HepG2 (cell line): ENCODE data around the gene IFI35. TPM values are rescaled to one million over a fixed set of nuclear protein-coding genes. Genes with fewer than 3 reads are reported as not detected.

ENCODE experiments used
- ATF7-NPFF ChIP-seq: sonication (generic); formaldehyde crosslinking; IDR thresholded peaks from 2 replicates; pipeline ENCODE4 v1.8.1; 2023; ENCODE audit warnings: mild to moderate bottlenecking, low read depth, missing genetic modification reagents, moderate library complexity
- CBX5 ChIP-seq: sonication (generic); formaldehyde crosslinking; IDR thresholded peaks from 2 replicates; pipeline ENCODE4 v1.4.0; 2020; ENCODE audit warnings: missing genetic modification reagents, borderline replicate concordance
- FOXM1 ChIP-seq: sonication (generic); formaldehyde crosslinking; IDR thresholded peaks from 2 replicates; pipeline ENCODE4 v1.5.0; 2020; ENCODE audit warnings: missing genetic modification reagents
- NFKBIZ ChIP-seq: IDR thresholded peaks from 2 replicates; pipeline ENCODE4 v1.6.1; 2018; ENCODE audit warnings: missing genetic modification reagents, missing compliant biosample characterization
- NFRKB ChIP-seq: fragments of 450-650 bp; IDR thresholded peaks from 2 replicates; pipeline ENCODE4 v1.6.1; 2017
- NR2F1 ChIP-seq, 2 experiments: fragments of 450-650 bp in 1 of 2; formaldehyde crosslinking in 1 of 2; IDR thresholded peaks; 2 replicates each; pipeline versions ENCODE4 v1.5.0 to v1.6.1; 2016 to 2020; ENCODE audit warnings: mild to moderate bottlenecking in 1 of 2, missing compliant biosample characterization in 1 of 2, missing genetic modification reagents in 1 of 2, moderate library complexity in 1 of 2
- PHF8 ChIP-seq: sonication (generic); formaldehyde crosslinking; IDR thresholded peaks from 2 replicates; pipeline ENCODE4 v1.5.0; 2020; ENCODE audit warnings: missing genetic modification reagents
- STAT6 ChIP-seq: sonication (generic); formaldehyde crosslinking; IDR thresholded peaks from 2 replicates; pipeline ENCODE4 v1.4.0; 2020; ENCODE audit warnings: missing genetic modification reagents, mild to moderate bottlenecking, borderline replicate concordance
- ZMYM4 ChIP-seq: sonication (generic); formaldehyde crosslinking; IDR thresholded peaks from 2 replicates; pipeline ENCODE4 v1.8.1; 2023; ENCODE audit warnings: mild to moderate bottlenecking, missing genetic modification reagents
- ZNF281 ChIP-seq: sonication (generic); formaldehyde crosslinking; IDR thresholded peaks from 2 replicates; pipeline ENCODE4 v1.4.0; 2020; ENCODE audit warnings: missing genetic modification reagents, borderline replicate concordance
- ZNF570 ChIP-seq: sonication (generic); formaldehyde crosslinking; IDR thresholded peaks from 2 replicates; pipeline ENCODE4 v1.4.0; 2020; ENCODE audit warnings: mild to moderate bottlenecking, missing genetic modification reagents, borderline replicate concordance
- ZNF616 ChIP-seq: sonication (generic); formaldehyde crosslinking; IDR thresholded peaks from 2 replicates; pipeline ENCODE4 v1.5.0; 2020; ENCODE audit warnings: low read depth, mild to moderate bottlenecking, missing genetic modification reagents
- polyA plus RNA-seq, 8 experiments: library from polyadenylated mRNA; depleted of rRNA in 3 of 8; stranded (reverse) in 7 of 8; unstranded in 1 of 8; fragments of >200 nt; fragmentation: Illumina TruSeq in 4 of 8; extraction: Trizol in 4 of 8; gene quantifications; 2 replicates each; pipeline versions ENCODE4 v1.2.1 to v1.2.3, GENCODE V29; 2011 to 2016; ENCODE audit warnings: low read depth in 4 of 8, missing spikeins in 1 of 8, mixed read lengths in 1 of 8; ENCODE audit not compliant: insufficient read depth in 1 of 8
- total RNA-seq, 5 experiments: library from RNA; depleted of rRNA; stranded (reverse); fragments of >200 nt; fragmentation: Illumina TruSeq; extraction: Trizol; gene quantifications; 2 replicates each; pipeline ENCODE4 v1.2.3, GENCODE V29; 2016; ENCODE audit warnings: low read depth in 1 of 5
- TF ChIP-seq, protein P1 (sequence below): sonication (generic); formaldehyde crosslinking; IDR thresholded peaks from 2 replicates; pipeline ENCODE4 v1.4.0; 2020; ENCODE audit warnings: missing genetic modification reagents, borderline replicate concordance
- TF ChIP-seq, protein P2 (sequence below): IDR thresholded peaks from 2 replicates; pipeline ENCODE4 v1.6.1; 2016
- TF ChIP-seq, protein P3 (sequence below): IDR thresholded peaks from 2 replicates; pipeline ENCODE4 v1.6.1; 2016; ENCODE audit warnings: control low read depth

The IFI35 gene
- total and polyA plus RNA-seq, 2 of the 13 experiments (the other 11 are each of a cell fraction or from before 2014, with no cell fraction given) = 28.9 to 38.1 TPM

DNA sequence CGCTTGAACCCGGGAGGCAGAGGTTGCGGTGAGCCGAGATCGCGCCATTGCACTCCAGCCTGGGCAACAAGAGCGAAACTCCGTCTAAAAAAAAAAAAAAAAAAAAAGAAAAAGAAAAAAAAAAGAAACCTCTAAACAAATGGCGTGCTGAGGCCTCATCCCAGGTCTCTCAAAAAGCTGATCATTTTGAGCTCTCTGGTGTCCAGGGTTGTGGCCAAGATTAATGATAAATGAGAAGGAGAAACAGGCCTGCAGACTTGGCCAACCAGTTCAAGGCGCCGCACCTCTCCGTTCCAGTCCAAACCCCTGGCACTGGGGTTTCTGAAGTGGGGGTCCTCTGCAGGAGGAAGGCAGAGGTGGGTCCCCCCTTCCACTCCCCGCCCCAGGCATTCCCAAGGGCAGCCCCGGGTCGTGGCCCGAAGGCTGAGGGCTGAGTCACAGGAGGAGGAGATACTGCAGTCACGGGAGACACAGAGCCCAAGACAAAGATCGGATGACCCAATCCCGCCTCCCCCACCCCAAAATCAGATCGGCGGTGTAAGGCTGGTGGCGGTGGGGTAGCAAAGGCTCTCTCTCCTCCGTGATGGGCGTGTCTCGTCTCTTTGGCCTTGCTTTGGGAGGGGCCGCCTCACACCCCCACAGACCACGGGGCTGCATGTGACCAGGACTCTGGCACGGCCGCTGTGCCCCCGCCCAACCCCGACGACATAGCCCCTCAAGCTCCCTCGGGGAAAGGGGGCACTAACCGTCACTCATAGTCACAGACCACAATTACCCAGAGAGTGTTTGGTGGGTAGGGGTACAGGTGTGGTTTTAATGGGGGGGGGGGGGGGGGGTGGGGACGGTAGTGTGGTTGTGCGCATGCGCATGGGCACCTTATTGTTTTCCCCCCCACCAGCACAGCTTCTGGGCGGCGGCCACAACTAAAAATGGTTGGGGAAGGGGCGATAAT, 14.5 kb downstream of the IFI35 start (continued):
- TF ChIP-seq, protein P1, sequence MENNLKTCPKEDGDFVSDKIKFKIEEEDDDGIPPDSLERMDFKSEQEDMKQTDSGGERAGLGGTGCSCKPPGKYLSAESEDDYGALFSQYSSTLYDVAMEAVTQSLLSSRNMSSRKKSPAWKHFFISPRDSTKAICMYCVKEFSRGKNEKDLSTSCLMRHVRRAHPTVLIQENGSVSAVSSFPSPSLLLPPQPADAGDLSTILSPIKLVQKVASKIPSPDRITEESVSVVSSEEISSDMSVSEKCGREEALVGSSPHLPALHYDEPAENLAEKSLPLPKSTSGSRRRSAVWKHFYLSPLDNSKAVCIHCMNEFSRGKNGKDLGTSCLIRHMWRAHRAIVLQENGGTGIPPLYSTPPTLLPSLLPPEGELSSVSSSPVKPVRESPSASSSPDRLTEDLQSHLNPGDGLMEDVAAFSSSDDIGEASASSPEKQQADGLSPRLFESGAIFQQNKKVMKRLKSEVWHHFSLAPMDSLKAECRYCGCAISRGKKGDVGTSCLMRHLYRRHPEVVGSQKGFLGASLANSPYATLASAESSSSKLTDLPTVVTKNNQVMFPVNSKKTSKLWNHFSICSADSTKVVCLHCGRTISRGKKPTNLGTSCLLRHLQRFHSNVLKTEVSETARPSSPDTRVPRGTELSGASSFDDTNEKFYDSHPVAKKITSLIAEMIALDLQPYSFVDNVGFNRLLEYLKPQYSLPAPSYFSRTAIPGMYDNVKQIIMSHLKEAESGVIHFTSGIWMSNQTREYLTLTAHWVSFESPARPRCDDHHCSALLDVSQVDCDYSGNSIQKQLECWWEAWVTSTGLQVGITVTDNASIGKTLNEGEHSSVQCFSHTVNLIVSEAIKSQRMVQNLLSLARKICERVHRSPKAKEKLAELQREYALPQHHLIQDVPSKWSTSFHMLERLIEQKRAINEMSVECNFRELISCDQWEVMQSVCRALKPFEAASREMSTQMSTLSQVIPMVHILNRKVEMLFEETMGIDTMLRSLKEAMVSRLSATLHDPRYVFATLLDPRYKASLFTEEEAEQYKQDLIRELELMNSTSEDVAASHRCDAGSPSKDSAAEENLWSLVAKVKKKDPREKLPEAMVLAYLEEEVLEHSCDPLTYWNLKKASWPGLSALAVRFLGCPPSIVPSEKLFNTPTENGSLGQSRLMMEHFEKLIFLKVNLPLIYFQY (CRISPR knock-in tag) = peak; percentile 37; the same call in 1 of the 2 replicates
- TF ChIP-seq, protein P2, sequence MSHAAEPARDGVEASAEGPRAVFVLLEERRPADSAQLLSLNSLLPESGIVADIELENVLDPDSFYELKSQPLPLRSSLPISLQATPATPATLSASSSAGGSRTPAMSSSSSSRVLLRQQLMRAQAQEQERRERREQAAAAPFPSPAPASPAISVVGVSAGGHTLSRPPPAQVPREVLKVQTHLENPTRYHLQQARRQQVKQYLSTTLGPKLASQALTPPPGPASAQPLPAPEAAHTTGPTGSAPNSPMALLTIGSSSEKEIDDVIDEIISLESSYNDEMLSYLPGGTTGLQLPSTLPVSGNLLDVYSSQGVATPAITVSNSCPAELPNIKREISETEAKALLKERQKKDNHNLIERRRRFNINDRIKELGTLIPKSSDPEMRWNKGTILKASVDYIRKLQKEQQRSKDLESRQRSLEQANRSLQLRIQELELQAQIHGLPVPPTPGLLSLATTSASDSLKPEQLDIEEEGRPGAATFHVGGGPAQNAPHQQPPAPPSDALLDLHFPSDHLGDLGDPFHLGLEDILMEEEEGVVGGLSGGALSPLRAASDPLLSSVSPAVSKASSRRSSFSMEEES = peak; percentile 69
- TF ChIP-seq CBX5 (CRISPR knock-in tag) (0 out of 2 replicates have a peak, but pooled peaks have one; percentile 14), ATF7-NPFF (no peak), NFRKB (no peak), NR2F1 (CRISPR knock-in tag; IDR thresholded peaks at IDR 0.05) (0 out of 4 replicates have a peak, but pooled peaks of 1 of the 2 experiments have one; percentile 43), ZMYM4 (CRISPR knock-in tag) (peak; percentile 15; the same call in 1 of the 2 replicates), PHF8 (CRISPR knock-in tag) (peak; percentile 42), ZNF616 (CRISPR knock-in tag) (0 out of 2 replicates have a peak, but pooled peaks have one; percentile 64), STAT6 (CRISPR knock-in tag) (0 out of 2 replicates have a peak, but pooled peaks have one; percentile 57), ZNF570 (no peak), NFKBIZ (CRISPR knock-in tag) (peak; percentile 62; the same call in 1 of the 2 replicates), FOXM1 (CRISPR knock-in tag) (no peak), ZNF281 (0 out of 2 replicates have a peak, but pooled peaks have one; percentile 46)
- TF ChIP-seq, protein P3, sequence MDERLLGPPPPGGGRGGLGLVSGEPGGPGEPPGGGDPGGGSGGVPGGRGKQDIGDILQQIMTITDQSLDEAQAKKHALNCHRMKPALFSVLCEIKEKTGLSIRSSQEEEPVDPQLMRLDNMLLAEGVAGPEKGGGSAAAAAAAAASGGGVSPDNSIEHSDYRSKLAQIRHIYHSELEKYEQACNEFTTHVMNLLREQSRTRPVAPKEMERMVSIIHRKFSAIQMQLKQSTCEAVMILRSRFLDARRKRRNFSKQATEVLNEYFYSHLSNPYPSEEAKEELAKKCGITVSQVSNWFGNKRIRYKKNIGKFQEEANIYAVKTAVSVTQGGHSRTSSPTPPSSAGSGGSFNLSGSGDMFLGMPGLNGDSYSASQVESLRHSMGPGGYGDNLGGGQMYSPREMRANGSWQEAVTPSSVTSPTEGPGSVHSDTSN (CRISPR knock-in tag) = no peak; the same call in 1 of the 2 replicates
